ENCODE results near the gene FKBP5.
"Not testable (repeated sequence)": the region's sequence is repeated elsewhere in the genome, so short reads cannot be mapped to it uniquely, and the experiment has no call there.

FKBP5 gene

GRCh38 chr6:35690006-35690405 is 1.3 kb upstream of the FKBP5 start:
- DNase-seq (ENCODE audit: low spot score), result not testable (repeated sequence)

- peak; percentile 61 for DNase-seq (ENCODE audit: low spot score)
These were observed 784 bp downstream of the FKBP5 start for GRCh38 chr6:35687658-35688604.

GRCh38 chr6:35686873-35687555 is 1.7 kb downstream of the FKBP5 start:
- DNase-seq (ENCODE audit: low spot score), result no peak

- DNase-seq (ENCODE audit: low spot score), result no peak
These were observed 2.3 kb downstream of the FKBP5 start for GRCh38 chr6:35686436-35686835.

GRCh38 chr6:35683267-35683666 is 5.4 kb downstream of the FKBP5 start:
- no peak for DNase-seq (ENCODE audit: low spot score)

- no peak for DNase-seq (ENCODE audit: low spot score)
These were observed 7.4 kb downstream of the FKBP5 start for GRCh38 chr6:35681298-35681697.

- DNase-seq (ENCODE audit: low spot score), result no peak
These were observed 9.3 kb downstream of the FKBP5 start for GRCh38 chr6:35679399-35679798.

GRCh38 chr6:35678814-35679213 is 9.9 kb downstream of the FKBP5 start:
- DNase-seq (ENCODE audit: low spot score), result no peak

- DNase-seq (ENCODE audit: low spot score), result no peak
These were observed 10.6 kb downstream of the FKBP5 start for GRCh38 chr6:35678021-35678654.

GRCh38 chr6:35677456-35677855 is 11.3 kb downstream of the FKBP5 start:
- no peak for DNase-seq (ENCODE audit: low spot score)

GRCh38 chr6:35675871-35676459 is 12.8 kb downstream of the FKBP5 start:
- DNase-seq (ENCODE audit: low spot score), result no peak

GRCh38 chr6:35674594-35674993 is 14.1 kb downstream of the FKBP5 start:
- no peak for DNase-seq (ENCODE audit: low spot score)

- DNase-seq (ENCODE audit: low spot score), result no peak
These were observed 15.0 kb downstream of the FKBP5 start for GRCh38 chr6:35673755-35674154.

- not testable (repeated sequence) for DNase-seq (ENCODE audit: low spot score)
These were observed 15.4 kb downstream of the FKBP5 start for GRCh38 chr6:35673284-35673666.

- not testable (repeated sequence) for DNase-seq (ENCODE audit: low spot score)
These were observed 18.3 kb downstream of the FKBP5 start for GRCh38 chr6:35670453-35670852.

GRCh38 chr6:35669451-35670045 is 19.2 kb downstream of the FKBP5 start:
- DNase-seq (ENCODE audit: low spot score), result no peak

GRCh38 chr6:35668744-35669450 is 19.8 kb downstream of the FKBP5 start:
- DNase-seq (ENCODE audit: low spot score), result no peak

- no peak for DNase-seq (ENCODE audit: low spot score)
These were observed 20.6 kb downstream of the FKBP5 start for GRCh38 chr6:35668096-35668495.

GRCh38 chr6:35665573-35665972 is 23.1 kb downstream of the FKBP5 start:
- DNase-seq (ENCODE audit: low spot score), result no peak

- no peak for DNase-seq (ENCODE audit: low spot score)
These were observed 23.8 kb downstream of the FKBP5 start for GRCh38 chr6:35664945-35665344.
